K562 (cell line): ENCODE measurements around the gene SLFN14. TPM values are rescaled to one million over a fixed set of nuclear protein-coding genes. Genes with fewer than 3 reads are reported as not detected.
A peak's percentile ranks its signal among the peaks of the same experiment; 100 is the strongest.

Experiments used
- MAFK ChIP-seq: IDR thresholded peaks from 2 replicates; pipeline ENCODE4 v1.6.1; 2011; ENCODE audit warnings: low read length, improper control_type of control experiment
- polyA plus RNA-seq, 8 experiments: library from polyadenylated mRNA; depleted of rRNA in 4 of 8; stranded (reverse) in 5 of 8; unstranded in 3 of 8; fragments of >200 nt; fragmentation: Nextera tagmentation in 2 of 8; fragmentation: Illumina TruSeq in 1 of 8; extraction: Ambion mirVana in 2 of 8; extraction: Trizol in 1 of 8; gene quantifications; 2 replicates each; pipeline versions ENCODE4 v1.2.1 to v1.2.3, GENCODE V29; 2011 to 2014; ENCODE audit warnings: inconsistent platforms in 1 of 8, missing spikeins in 1 of 8
- total RNA-seq, 7 experiments: library from RNA; depleted of rRNA in 6 of 7; stranded (reverse); fragments of >200 nt in 6 of 7; fragmentation: Illumina TruSeq in 2 of 7; extraction: Trizol in 2 of 7; gene quantifications; 2 replicates each; pipeline versions ENCODE4 v1.2.1 to v1.2.3, GENCODE V29; 2011 to 2021; ENCODE audit warnings: low replicate concordance in 1 of 7
- TF ChIP-seq, protein P1 (sequence below): fragments of 250-450 bp; sonication (Bioruptor Pico); IDR thresholded peaks from 2 replicates; pipeline ENCODE4 v1.4.0; 2020
- TF ChIP-seq, protein P2 (sequence below): fragments of 450-650 bp; conservative IDR thresholded peaks from 2 replicates; pipeline ENCODE4 v1.6.1; 2016; ENCODE audit warnings: missing genetic modification characterization, low read depth, mild to moderate bottlenecking, control low read depth, missing compliant biosample characterization

The SLFN14 gene
- total and polyA plus RNA-seq, 9 of the 15 experiments (the other 6 are each of a cell fraction or from before 2014, with no cell fraction given): 1.3 to 4.3 (median 3.1) TPM

DNA sequence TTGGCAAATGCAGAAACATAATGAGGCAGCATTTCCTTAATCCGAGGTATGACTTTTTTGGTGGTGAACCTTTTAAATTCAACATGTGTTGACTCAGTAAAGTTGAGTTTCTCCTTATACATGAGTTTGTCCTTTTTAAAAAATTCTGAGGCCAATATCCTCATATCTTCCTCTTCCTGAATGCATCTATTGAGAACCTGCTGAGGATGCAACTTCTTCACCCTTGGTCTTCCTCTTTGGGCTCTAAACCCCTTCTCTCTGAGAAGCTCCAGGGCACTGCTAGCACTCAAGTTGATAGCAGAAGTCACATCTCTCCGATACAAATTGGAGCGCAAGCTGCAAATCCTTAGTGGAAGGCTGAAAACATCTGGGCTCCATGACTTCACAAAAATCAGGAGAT is 3.3 kb downstream of the SLFN14 start (continued):
- TF ChIP-seq, protein P1, sequence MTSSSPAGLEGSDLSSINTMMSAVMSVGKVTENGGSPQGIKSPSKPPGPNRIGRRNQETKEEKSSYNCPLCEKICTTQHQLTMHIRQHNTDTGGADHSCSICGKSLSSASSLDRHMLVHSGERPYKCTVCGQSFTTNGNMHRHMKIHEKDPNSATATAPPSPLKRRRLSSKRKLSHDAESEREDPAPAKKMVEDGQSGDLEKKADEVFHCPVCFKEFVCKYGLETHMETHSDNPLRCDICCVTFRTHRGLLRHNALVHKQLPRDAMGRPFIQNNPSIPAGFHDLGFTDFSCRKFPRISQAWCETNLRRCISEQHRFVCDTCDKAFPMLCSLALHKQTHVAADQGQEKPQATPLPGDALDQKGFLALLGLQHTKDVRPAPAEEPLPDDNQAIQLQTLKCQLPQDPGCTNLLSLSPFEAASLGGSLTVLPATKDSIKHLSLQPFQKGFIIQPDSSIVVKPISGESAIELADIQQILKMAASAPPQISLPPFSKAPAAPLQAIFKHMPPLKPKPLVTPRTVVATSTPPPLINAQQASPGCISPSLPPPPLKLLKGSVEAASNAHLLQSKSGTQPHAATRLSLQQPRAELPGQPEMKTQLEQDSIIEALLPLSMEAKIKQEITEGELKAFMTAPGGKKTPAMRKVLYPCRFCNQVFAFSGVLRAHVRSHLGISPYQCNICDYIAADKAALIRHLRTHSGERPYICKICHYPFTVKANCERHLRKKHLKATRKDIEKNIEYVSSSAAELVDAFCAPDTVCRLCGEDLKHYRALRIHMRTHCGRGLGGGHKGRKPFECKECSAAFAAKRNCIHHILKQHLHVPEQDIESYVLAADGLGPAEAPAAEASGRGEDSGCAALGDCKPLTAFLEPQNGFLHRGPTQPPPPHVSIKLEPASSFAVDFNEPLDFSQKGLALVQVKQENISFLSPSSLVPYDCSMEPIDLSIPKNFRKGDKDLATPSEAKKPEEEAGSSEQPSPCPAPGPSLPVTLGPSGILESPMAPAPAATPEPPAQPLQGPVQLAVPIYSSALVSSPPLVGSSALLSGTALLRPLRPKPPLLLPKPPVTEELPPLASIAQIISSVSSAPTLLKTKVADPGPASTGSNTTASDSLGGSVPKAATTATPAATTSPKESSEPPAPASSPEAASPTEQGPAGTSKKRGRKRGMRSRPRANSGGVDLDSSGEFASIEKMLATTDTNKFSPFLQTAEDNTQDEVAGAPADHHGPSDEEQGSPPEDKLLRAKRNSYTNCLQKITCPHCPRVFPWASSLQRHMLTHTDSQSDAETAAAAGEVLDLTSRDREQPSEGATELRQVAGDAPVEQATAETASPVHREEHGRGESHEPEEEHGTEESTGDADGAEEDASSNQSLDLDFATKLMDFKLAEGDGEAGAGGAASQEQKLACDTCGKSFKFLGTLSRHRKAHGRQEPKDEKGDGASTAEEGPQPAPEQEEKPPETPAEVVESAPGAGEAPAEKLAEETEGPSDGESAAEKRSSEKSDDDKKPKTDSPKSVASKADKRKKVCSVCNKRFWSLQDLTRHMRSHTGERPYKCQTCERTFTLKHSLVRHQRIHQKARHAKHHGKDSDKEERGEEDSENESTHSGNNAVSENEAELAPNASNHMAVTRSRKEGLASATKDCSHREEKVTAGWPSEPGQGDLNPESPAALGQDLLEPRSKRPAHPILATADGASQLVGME (CRISPR knock-in tag): no peak
- TF ChIP-seq, protein P2, sequence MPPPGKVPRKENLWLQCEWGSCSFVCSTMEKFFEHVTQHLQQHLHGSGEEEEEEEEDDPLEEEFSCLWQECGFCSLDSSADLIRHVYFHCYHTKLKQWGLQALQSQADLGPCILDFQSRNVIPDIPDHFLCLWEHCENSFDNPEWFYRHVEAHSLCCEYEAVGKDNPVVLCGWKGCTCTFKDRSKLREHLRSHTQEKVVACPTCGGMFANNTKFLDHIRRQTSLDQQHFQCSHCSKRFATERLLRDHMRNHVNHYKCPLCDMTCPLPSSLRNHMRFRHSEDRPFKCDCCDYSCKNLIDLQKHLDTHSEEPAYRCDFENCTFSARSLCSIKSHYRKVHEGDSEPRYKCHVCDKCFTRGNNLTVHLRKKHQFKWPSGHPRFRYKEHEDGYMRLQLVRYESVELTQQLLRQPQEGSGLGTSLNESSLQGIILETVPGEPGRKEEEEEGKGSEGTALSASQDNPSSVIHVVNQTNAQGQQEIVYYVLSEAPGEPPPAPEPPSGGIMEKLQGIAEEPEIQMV (tag): no peak
- TF ChIP-seq MAFK: peak; percentile 21; the same call in 1 of the 2 replicates
